Measurements from ENCODE around the gene PAAF1.

The PAAF1 gene

GRCh38 chr11:73977856-73978519 lies 101.2 kb downstream of the PAAF1 start:
- in situ Hi-C loops (cut with MboI; ENCODE audit: low sequenced_read_pairs, unreplicated experiment) = no loop called here
- TF ChIP-seq CTCF (IDR thresholded peaks at IDR 0.05; ENCODE audit: borderline replicate concordance, control extremely low read depth, extremely low read depth, insufficient read depth, missing control alignments) = no peak
- DNase-seq (ENCODE audit: low spot score) = no peak

GRCh38 chr11:73978576-73979086 lies 101.8 kb downstream of the PAAF1 start:
- no peak for TF ChIP-seq CTCF (IDR thresholded peaks at IDR 0.05; ENCODE audit: borderline replicate concordance, control extremely low read depth, extremely low read depth, insufficient read depth, missing control alignments)
- in situ Hi-C loops (cut with MboI; ENCODE audit: low sequenced_read_pairs, unreplicated experiment) = no loop called here
- DNase-seq (ENCODE audit: low spot score) = no peak

GRCh38 chr11:73980001-73980961 lies 103.5 kb downstream of the PAAF1 start:
- no peak for TF ChIP-seq CTCF (IDR thresholded peaks at IDR 0.05; ENCODE audit: borderline replicate concordance, control extremely low read depth, extremely low read depth, insufficient read depth, missing control alignments)
- peak; percentile 87 for DNase-seq (ENCODE audit: low spot score)
- in situ Hi-C loops (cut with MboI; ENCODE audit: low sequenced_read_pairs, unreplicated experiment) = no loop called here
